Endodermal cell (in vitro differentiated cells): ENCODE measurements around the gene GALNT9. TPM values are rescaled to one million over a fixed set of nuclear protein-coding genes. Genes with fewer than 3 reads are reported as not detected.

Experiments
- DNase-seq: peaks from one replicate; pipeline ENCODE4 v3.0.0-alpha.2; 2017
- H3K27ac ChIP-seq: 2 replicates; pipeline ENCODE4 v1.5.1; 2013; ENCODE audit warnings: mild to moderate bottlenecking, low read depth, low read length, moderate library complexity
- H3K27me3 ChIP-seq: 2 replicates; pipeline ENCODE4 v1.6.1; 2013; ENCODE audit warnings: mild to moderate bottlenecking, low read length, moderate library complexity; ENCODE audit not compliant: insufficient read depth, control insufficient read depth, poor library complexity, severe bottlenecking
- H3K36me3 ChIP-seq: 2 replicates; pipeline ENCODE4 v1.7.0; 2013; ENCODE audit warnings: mild to moderate bottlenecking, low read length, moderate library complexity; ENCODE audit not compliant: control insufficient read depth, insufficient read depth
- H3K4me1 ChIP-seq: one replicate; pipeline ENCODE4 v1.7.0; 2013; ENCODE audit warnings: low read length; ENCODE audit not compliant: control insufficient read depth, insufficient read depth
- H3K4me3 ChIP-seq: 2 replicates; pipeline ENCODE4 v1.5.1; 2013; ENCODE audit warnings: mild to moderate bottlenecking, low read length, moderate library complexity
- H3K9ac ChIP-seq: 2 replicates; pipeline ENCODE4 v1.6.1; 2013; ENCODE audit warnings: mild to moderate bottlenecking, low read length, moderate library complexity; ENCODE audit not compliant: poor library complexity, severe bottlenecking; ENCODE audit errors: extremely low read depth
- H3K9me3 ChIP-seq: 2 replicates; pipeline ENCODE4 v1.6.1; 2013; ENCODE audit warnings: mild to moderate bottlenecking, low read length, moderate library complexity; ENCODE audit not compliant: control insufficient read depth
- H3K27ac Mint-ChIP-seq: 2 replicates; pipeline ENCODE4 v1.8.0; 2020; ENCODE audit warnings: mixed read lengths
- H3K27me3 Mint-ChIP-seq: 2 replicates; pipeline ENCODE4 v1.8.0; 2021; ENCODE audit warnings: mild to moderate bottlenecking, mixed read lengths; ENCODE audit not compliant: insufficient read depth
- H3K36me3 Mint-ChIP-seq: 2 replicates; pipeline ENCODE4 v1.8.0; 2020; ENCODE audit warnings: low read depth, mixed read lengths
- H3K4me1 Mint-ChIP-seq: 2 replicates; pipeline ENCODE4 v1.8.0; 2020; ENCODE audit warnings: mixed read lengths
- H3K4me3 Mint-ChIP-seq: 2 replicates; pipeline ENCODE4 v1.8.0; 2020; ENCODE audit warnings: mild to moderate bottlenecking, moderate library complexity, mixed read lengths
- H3K9me3 Mint-ChIP-seq: 2 replicates; pipeline ENCODE4 v1.8.0; 2020; ENCODE audit warnings: mild to moderate bottlenecking, mixed read lengths
- WGBS, 2 experiments: methylation state at CpG; one replicate each; pipeline versions ENCODE4 v1.1.5 to v1.1.7; 2013; ENCODE audit warnings: missing lambda C conversion rate in 2 of 2, mixed read lengths in 1 of 2; ENCODE audit not compliant: insufficient coverage in 1 of 2, insufficient read length in 1 of 2; 5-methylcytosine and 5-hydroxymethylcytosine counted together
- total RNA-seq, 2 donors: library from RNA; stranded (reverse); fragmentation: NEBNext Ultra II Directional in 1 of 2; extraction: Animal tissue kit (Norgen Biotek cat#: 25700) in 1 of 2; gene quantifications; 2 replicates in 1 of 2; 3 replicates in 1 of 2; pipeline ENCODE4 v1.2.1, GENCODE V29; 2021
- TF ChIP-seq, protein P1 (sequence below): fragments of 200-600 bp; sonication (generic); conservative IDR thresholded peaks from 2 replicates; pipeline ENCODE4 v1.5.0; 2021; ENCODE audit warnings: antibody characterized with exemption, mild to moderate bottlenecking

The GALNT9 gene
- total RNA-seq, 2 donors from 2014 or later, result 0.13 TPM; not detected in 1

DNA sequence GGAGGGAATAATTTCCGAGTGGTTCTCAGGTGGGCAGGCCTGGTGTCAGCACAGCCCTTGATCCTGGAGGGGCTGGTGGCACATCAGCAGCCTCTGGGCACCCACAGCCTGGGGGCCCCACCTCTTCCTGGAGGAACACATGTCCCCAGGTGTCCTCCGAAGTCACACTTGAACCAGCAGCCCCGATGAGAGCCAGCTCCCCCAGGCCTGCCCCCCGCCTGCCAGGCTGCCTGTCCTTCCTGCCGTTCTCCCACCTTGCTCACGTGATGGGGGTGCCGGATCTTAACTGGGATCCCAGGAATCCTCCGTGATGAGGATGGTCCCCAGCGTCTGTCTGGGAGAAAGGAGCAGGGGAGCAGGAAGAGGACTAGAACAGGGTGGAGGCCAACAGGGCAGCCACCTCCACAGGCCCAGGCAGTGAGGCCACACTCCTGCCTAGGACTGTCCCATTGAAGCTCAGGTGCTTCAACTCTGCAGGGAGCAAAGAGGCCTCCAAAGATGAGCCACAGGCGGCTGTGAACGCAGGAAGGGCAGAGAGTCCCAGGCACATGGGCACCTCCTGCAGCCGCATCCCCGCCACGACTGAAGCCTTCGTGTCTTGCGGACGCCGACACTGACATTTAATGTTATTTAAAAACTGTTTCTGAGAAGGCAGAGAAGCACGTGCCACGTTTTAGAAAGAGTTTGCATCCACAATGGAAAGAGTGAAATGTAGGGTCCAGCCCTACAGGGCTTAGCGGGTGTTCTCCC is 77.5 kb downstream of the GALNT9 start:
- Mint-ChIP-seq H3K27ac (no peak overlapping the region), H3K27me3 (peaks cover 9% of the 10 kb centered on the region), H3K4me1 (peaks cover 15% of the 10 kb centered on the region), H3K4me3 (no peak overlapping the region), H3K36me3 (no peaks in the 10 kb centered on the region), H3K9me3 (no peaks in the 10 kb centered on the region)
- Histone ChIP-seq H3K27me3 (no peaks in the 10 kb centered on the region), H3K36me3 (no peaks in the 10 kb centered on the region), H3K9ac (no peak overlapping the region), H3K27ac (no peak overlapping the region), H3K9me3 (peaks cover 21% of the 10 kb centered on the region), H3K4me3 (no peak overlapping the region), H3K4me1 (no peaks in the 10 kb centered on the region)
- WGBS, 2 experiments, result 81% methylated on average over 19 to 21 of the region's 21 CpGs
- no peak for DNase-seq
- TF ChIP-seq, protein P1, sequence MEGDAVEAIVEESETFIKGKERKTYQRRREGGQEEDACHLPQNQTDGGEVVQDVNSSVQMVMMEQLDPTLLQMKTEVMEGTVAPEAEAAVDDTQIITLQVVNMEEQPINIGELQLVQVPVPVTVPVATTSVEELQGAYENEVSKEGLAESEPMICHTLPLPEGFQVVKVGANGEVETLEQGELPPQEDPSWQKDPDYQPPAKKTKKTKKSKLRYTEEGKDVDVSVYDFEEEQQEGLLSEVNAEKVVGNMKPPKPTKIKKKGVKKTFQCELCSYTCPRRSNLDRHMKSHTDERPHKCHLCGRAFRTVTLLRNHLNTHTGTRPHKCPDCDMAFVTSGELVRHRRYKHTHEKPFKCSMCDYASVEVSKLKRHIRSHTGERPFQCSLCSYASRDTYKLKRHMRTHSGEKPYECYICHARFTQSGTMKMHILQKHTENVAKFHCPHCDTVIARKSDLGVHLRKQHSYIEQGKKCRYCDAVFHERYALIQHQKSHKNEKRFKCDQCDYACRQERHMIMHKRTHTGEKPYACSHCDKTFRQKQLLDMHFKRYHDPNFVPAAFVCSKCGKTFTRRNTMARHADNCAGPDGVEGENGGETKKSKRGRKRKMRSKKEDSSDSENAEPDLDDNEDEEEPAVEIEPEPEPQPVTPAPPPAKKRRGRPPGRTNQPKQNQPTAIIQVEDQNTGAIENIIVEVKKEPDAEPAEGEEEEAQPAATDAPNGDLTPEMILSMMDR, result no peak

DNA sequence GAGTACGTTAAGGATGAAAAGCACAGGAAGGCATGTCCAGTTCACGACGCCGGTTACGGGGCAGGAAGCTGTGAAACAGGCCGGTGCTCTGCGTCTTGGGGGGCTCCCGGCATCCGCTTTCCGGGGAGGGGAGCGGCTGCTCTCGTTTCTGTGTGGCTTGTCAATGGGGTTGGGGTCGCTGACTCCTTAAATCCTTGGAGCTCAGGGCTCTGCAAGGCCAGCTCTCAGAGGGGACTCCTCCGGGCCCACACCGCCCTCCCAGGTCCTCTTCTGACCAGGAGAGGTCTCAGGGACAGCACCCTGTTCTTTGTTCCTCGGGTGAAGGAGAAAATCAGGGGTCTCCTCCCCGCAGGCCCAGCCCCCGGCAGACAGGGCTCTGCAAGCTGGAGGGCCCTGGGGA is 78.1 kb downstream of the GALNT9 start:
- peaks cover 15% of the 10 kb centered on the region for H3K4me1 Mint-ChIP-seq
- H3K9ac ChIP-seq, result no peak overlapping the region
- no peak overlapping the region for H3K4me3 Mint-ChIP-seq
- no peaks in the 10 kb centered on the region for H3K36me3 Mint-ChIP-seq
- H3K4me3 ChIP-seq, result no peak overlapping the region
- no peak for DNase-seq
- no peaks in the 10 kb centered on the region for H3K36me3 ChIP-seq
- H3K9me3 Mint-ChIP-seq, result no peaks in the 10 kb centered on the region
- WGBS, 2 experiments, result 90 to 93% methylated on average over 8 to 18 of the region's 18 CpGs
- TF ChIP-seq, protein P1, result no peak
- no peak overlapping the region for H3K27ac ChIP-seq
- peaks cover 21% of the 10 kb centered on the region for H3K9me3 ChIP-seq
- H3K27ac Mint-ChIP-seq, result no peak overlapping the region
- no peaks in the 10 kb centered on the region for H3K4me1 ChIP-seq
- no peaks in the 10 kb centered on the region for H3K27me3 ChIP-seq
- H3K27me3 Mint-ChIP-seq, result peaks cover 9% of the 10 kb centered on the region

DNA sequence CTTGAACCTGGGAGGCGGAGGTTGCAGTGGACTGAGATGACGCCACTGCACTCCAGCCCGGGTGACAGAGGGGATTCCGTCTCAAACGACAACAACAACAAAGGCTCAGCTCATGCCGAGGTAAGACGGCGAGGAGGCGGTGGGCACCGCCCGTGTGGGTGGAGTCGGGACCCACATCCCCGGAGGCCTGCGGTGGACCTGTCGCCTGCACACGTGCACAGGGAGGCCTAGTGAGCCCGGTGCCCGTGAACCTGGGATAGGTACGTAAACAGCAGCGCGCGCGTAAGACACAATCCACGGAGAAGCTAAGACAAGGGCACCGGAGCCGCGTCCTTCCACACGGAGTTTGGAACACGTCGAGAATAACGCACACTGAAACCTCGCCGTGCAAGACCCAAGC is 78.7 kb downstream of the GALNT9 start:
- 92% methylated on average over 23 to 33 of the region's 33 CpGs for WGBS, 2 experiments
- H3K36me3 Mint-ChIP-seq, result no peaks in the 10 kb centered on the region
- no peak overlapping the region for H3K4me3 Mint-ChIP-seq

More for the DNA sequence above, 78.7 kb downstream of the GALNT9 start:
- Histone ChIP-seq H3K27ac (no peak overlapping the region), H3K27me3 (no peaks in the 10 kb centered on the region), H3K4me1 (no peaks in the 10 kb centered on the region), H3K36me3 (no peaks in the 10 kb centered on the region), H3K4me3 (no peak overlapping the region), H3K9me3 (peaks cover 21% of the 10 kb centered on the region), H3K9ac (no peak overlapping the region)
- TF ChIP-seq, protein P1, result no peak
- H3K9me3 Mint-ChIP-seq, result no peaks in the 10 kb centered on the region
- no peak for DNase-seq
- H3K4me1 Mint-ChIP-seq, result peaks cover 15% of the 10 kb centered on the region
- H3K27ac Mint-ChIP-seq, result no peak overlapping the region
- peaks cover 11% of the 10 kb centered on the region for H3K27me3 Mint-ChIP-seq
